ENCODE data around the gene MRPL49.

The MRPL49 gene

GRCh38 chr11:65096926-65097325, 25.2 kb upstream of the MRPL49 start:
- H3K27me3 ChIP-seq: no peaks in the 10 kb centered on the region
- H3K9me3 ChIP-seq: no peaks in the 10 kb centered on the region
- H3K4me1 ChIP-seq: no peaks in the 10 kb centered on the region
- no peaks in the 10 kb centered on the region for H3K36me3 ChIP-seq
- TF ChIP-seq, protein P1, sequence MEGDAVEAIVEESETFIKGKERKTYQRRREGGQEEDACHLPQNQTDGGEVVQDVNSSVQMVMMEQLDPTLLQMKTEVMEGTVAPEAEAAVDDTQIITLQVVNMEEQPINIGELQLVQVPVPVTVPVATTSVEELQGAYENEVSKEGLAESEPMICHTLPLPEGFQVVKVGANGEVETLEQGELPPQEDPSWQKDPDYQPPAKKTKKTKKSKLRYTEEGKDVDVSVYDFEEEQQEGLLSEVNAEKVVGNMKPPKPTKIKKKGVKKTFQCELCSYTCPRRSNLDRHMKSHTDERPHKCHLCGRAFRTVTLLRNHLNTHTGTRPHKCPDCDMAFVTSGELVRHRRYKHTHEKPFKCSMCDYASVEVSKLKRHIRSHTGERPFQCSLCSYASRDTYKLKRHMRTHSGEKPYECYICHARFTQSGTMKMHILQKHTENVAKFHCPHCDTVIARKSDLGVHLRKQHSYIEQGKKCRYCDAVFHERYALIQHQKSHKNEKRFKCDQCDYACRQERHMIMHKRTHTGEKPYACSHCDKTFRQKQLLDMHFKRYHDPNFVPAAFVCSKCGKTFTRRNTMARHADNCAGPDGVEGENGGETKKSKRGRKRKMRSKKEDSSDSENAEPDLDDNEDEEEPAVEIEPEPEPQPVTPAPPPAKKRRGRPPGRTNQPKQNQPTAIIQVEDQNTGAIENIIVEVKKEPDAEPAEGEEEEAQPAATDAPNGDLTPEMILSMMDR (IDR thresholded peaks at IDR 0.05; ENCODE audit: low read depth, low read length): no peak
- DNase-seq: no peak
- peak overlapping the region; percentile 69; the same call in 1 of the 2 replicates for H3K4me3 ChIP-seq (ENCODE audit: low read depth, low read length)

GRCh38 chr11:65100674-65101350, 21.3 kb upstream of the MRPL49 start:
- no peaks in the 10 kb centered on the region for H3K36me3 ChIP-seq
- TF ChIP-seq, protein P1 (IDR thresholded peaks at IDR 0.05; ENCODE audit: low read depth, low read length): no peak
- no peaks in the 10 kb centered on the region for H3K9me3 ChIP-seq
- H3K4me1 ChIP-seq: no peaks in the 10 kb centered on the region
- H3K27me3 ChIP-seq: no peaks in the 10 kb centered on the region
- no peak overlapping the region for H3K4me3 ChIP-seq (ENCODE audit: low read depth, low read length)
- DNase-seq: no peak

DNA sequence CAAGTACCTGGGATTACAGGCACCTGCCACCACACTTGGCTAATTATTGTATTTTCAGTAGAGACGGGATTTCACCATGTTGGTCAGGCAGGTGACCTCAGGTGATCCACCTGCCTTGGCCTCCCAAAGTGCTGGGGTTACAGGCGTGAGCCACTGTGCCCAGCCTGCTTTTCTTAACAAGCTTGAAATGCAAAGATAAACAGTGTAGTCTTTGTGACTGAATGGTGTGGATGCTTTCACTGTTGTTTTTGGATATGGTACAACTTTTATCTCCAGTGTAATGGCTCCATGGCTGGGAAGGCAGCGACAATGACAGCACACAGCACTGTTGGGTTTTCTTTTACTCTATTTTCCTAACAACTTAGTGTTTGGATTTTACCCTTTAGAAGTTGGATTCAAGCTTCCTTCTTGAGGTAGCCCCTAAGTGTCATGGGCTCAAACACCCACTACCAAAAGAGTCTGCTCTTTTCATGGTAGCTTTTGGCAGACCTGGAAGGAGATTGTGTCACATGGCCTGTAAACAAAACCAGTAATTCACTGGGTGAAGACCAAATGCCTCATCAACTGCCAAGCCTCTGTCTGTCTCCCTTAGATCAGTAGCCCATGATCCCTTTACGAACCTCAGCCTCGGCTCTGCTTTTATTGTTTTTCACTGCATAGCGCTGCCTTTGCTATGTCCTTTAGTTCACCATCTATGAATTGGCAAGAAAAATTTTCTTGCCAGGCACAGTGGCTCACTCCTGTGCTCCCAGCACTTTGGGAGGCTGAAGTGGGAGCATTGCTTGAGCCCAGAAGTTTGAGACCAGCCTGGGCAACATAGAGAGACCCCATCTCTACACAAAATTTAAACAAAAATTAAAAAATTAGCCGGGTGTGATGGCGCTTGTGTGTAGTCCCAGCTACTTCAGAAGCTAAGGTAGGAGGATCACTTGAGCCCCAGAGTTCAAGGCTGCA, 19.7 kb upstream of the MRPL49 start:
- TF ChIP-seq, protein P1 (IDR thresholded peaks at IDR 0.05; ENCODE audit: low read depth, low read length): no peak
- no peaks in the 10 kb centered on the region for H3K4me1 ChIP-seq
- no peak overlapping the region for H3K4me3 ChIP-seq (ENCODE audit: low read depth, low read length)
- H3K27me3 ChIP-seq: no peaks in the 10 kb centered on the region
- no peaks in the 10 kb centered on the region for H3K9me3 ChIP-seq
- no peak for DNase-seq
- no peaks in the 10 kb centered on the region for H3K36me3 ChIP-seq

DNA sequence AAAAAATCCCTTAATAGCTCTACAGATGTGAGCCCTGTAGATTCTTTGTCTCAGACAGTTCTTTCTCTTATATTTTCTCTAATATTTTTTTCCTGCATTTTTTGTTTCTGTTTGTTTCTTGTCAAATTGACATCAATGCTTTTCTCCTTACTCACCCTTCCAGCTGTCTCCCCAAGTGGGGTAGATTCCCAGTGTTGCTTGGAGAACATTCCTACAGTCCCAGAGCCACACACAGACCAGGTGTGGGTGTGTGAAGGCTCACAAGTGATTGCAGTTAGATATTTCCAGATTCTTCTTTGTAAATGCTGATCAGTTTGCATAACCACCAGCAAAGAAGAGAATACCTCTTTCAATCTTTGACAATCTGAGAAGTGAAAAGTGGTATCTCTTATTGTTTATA, 18.6 kb upstream of the MRPL49 start:
- H3K4me3 ChIP-seq (ENCODE audit: low read depth, low read length): no peak overlapping the region
- TF ChIP-seq, protein P1 (IDR thresholded peaks at IDR 0.05; ENCODE audit: low read depth, low read length): no peak
- no peaks in the 10 kb centered on the region for H3K9me3 ChIP-seq
- DNase-seq: no peak
- no peaks in the 10 kb centered on the region for H3K27me3 ChIP-seq
- H3K36me3 ChIP-seq: no peaks in the 10 kb centered on the region
- H3K4me1 ChIP-seq: no peaks in the 10 kb centered on the region

DNA sequence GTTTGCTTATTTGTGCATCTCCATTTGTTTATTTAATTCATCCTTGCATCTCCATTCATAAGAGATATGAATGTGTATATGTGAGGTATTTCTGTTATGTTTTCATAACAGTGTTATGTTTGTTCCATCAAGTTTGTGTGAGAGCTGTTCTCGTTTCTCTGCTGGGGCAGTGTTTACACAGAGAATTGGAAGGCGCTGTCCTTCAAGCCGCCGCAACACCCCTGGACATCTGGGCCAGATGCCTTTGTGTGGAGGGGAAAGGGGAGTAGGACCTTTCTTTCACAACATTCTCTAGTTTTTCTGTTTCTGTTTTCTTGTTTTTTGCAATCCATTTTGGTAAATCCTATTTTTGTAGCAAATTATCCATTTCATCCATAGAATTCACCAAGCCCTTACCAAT, 17.5 kb upstream of the MRPL49 start:
- TF ChIP-seq, protein P1 (IDR thresholded peaks at IDR 0.05; ENCODE audit: low read depth, low read length): no peak
- no peak for DNase-seq
- Histone ChIP-seq H3K36me3 (peaks cover 3% of the 10 kb centered on the region), H3K9me3 (no peaks in the 10 kb centered on the region), H3K4me3 (ENCODE audit: low read depth, low read length) (no peak overlapping the region), H3K4me1 (no peaks in the 10 kb centered on the region), H3K27me3 (no peaks in the 10 kb centered on the region)

GRCh38 chr11:65107078-65107477, 15.0 kb upstream of the MRPL49 start:
- Histone ChIP-seq H3K27me3 (no peaks in the 10 kb centered on the region), H3K9me3 (no peaks in the 10 kb centered on the region), H3K4me3 (ENCODE audit: low read depth, low read length) (no peak overlapping the region), H3K4me1 (peaks cover 5% of the 10 kb centered on the region), H3K36me3 (peaks cover 5% of the 10 kb centered on the region)
- TF ChIP-seq, protein P1 (IDR thresholded peaks at IDR 0.05; ENCODE audit: low read depth, low read length): no peak
- no peak for DNase-seq

Measured in BE2C (cell line).